Measurements from ENCODE around the gene ARHGAP9.
A peak's percentile ranks its signal among the peaks of the same experiment; 100 is the strongest.

ARHGAP9 gene

GRCh38 chr12:57433370-57433769 lies 46.3 kb downstream of the ARHGAP9 start:
- CTCF ChIA-PET, result interaction anchor here (0.6 to 6.8 kb wide), 5 partner anchors 13 to 827 kb away, joined by 3 to 45 read pairs (median 3); partner anchors contain the start of gene INHBE
- H3K4me3 ChIP-seq (ENCODE audit: low read depth, low read length), result no peak overlapping the region
- no peaks in the 10 kb centered on the region; a peak in 1 of 3 replicates for H3K36me3 ChIP-seq (ENCODE audit: control insufficient read depth in 2 of 2, insufficient read depth in 1 of 2, low read length in 2 of 2)
- POLR2A ChIA-PET, result no interaction called here
- no peaks in the 10 kb centered on the region for H3K9me3 ChIP-seq (ENCODE audit: control insufficient read depth, insufficient read depth, low read depth, low read length)
- TF ChIP-seq ZBTB7A (tag by site-specific recombination; IDR thresholded peaks at IDR 0.05; ENCODE audit: low read depth), result no peak
- TF ChIP-seq ZSCAN23 (tag by site-specific recombination; IDR thresholded peaks at IDR 0.05), result no peak
- peak; percentile 76; the same call in 1 of the 2 replicates for TF ChIP-seq ZNF121 (tag by site-specific recombination; IDR thresholded peaks at IDR 0.05)
- H3K27ac ChIP-seq (ENCODE audit: extremely low read depth, low read depth, low read length), result no peak overlapping the region
- no peaks in the 10 kb centered on the region; the same call in 1 of the 2 replicates for H3K4me1 ChIP-seq (ENCODE audit: control insufficient read depth, insufficient read depth, low read length)

- ChIA-PET CTCF (interaction anchor here (6.8 kb wide), 1 partner anchor 22 kb away, joined by 45 read pairs; the partner anchor contains the start of gene INHBE), POLR2A (interaction anchor here (1.0 kb wide), 1 partner anchor 27 kb away, joined by 3 read pairs; no protein-coding TSS in a partner anchor)
Measured at GRCh38 chr12:57431654-57432188, 47.9 kb downstream of the ARHGAP9 start.

More at GRCh38 chr12:57431654-57432188, 47.9 kb downstream of the ARHGAP9 start:
- no peaks in the 10 kb centered on the region for H3K9me3 ChIP-seq (ENCODE audit: control insufficient read depth, insufficient read depth, low read depth, low read length)
- no peaks in the 10 kb centered on the region; a peak in 1 of 3 replicates for H3K36me3 ChIP-seq (ENCODE audit: control insufficient read depth in 2 of 2, insufficient read depth in 1 of 2, low read length in 2 of 2)
- no peaks in the 10 kb centered on the region; the same call in 1 of the 2 replicates for H3K4me1 ChIP-seq (ENCODE audit: control insufficient read depth, insufficient read depth, low read length)
- peak overlapping the region; percentile 88; the same call in 1 of the 2 replicates for H3K27ac ChIP-seq (ENCODE audit: extremely low read depth, low read depth, low read length)
- TF ChIP-seq ZEB2 (tag by site-specific recombination; IDR thresholded peaks at IDR 0.05), result no peak
- TF ChIP-seq TRIM28 (IDR thresholded peaks at IDR 0.05; ENCODE audit: borderline replicate concordance, low read length), result no peak
- TF ChIP-seq TCF7L2 (IDR thresholded peaks at IDR 0.05; ENCODE audit: borderline replicate concordance, low read depth, low read length), result no peak
- no peak for TF ChIP-seq ZSCAN5A (tag by site-specific recombination; IDR thresholded peaks at IDR 0.05)
- no peak for TF ChIP-seq ZNF148 (tag by site-specific recombination; IDR thresholded peaks at IDR 0.05; ENCODE audit: borderline replicate concordance)
- TF ChIP-seq ZBTB10 (tag by site-specific recombination; IDR thresholded peaks at IDR 0.05), result no peak
- TF ChIP-seq OVOL3 (tag by site-specific recombination; IDR thresholded peaks at IDR 0.05), result no peak
- no peak for TF ChIP-seq ZNF449 (tag by site-specific recombination; IDR thresholded peaks at IDR 0.05)
- TF ChIP-seq ZFP41 (tag by site-specific recombination; IDR thresholded peaks at IDR 0.05; ENCODE audit: borderline replicate concordance), result no peak
- TF ChIP-seq SCRT1 (tag by site-specific recombination; IDR thresholded peaks at IDR 0.05; ENCODE audit: borderline replicate concordance), result no peak
- TF ChIP-seq HOXA7 (CRISPR knock-in tag; IDR thresholded peaks at IDR 0.05; ENCODE audit: borderline replicate concordance), result no peak
- no peak for TF ChIP-seq ZNF37A (tag by site-specific recombination; IDR thresholded peaks at IDR 0.05)
- TF ChIP-seq ZNF776 (tag by site-specific recombination; IDR thresholded peaks at IDR 0.05; ENCODE audit: borderline replicate concordance), result no peak
- no peak; the same call in 1 of the 2 replicates for TF ChIP-seq ZNF214 (tag by site-specific recombination; IDR thresholded peaks at IDR 0.05; ENCODE audit: borderline replicate concordance)
- H3K4me3 ChIP-seq (ENCODE audit: low read depth, low read length), result no peak overlapping the region; the same call in 1 of the 2 replicates

Data from HEK293 (cell line).